HG02623 (cell line): ENCODE data around the gene EML6.
"Not testable (repeated sequence)": the region's sequence is repeated elsewhere in the genome, so short reads cannot be mapped to it uniquely, and the experiment has no call there.

Experiments used
- ATAC-seq: cut with Tn5 transposase; IDR thresholded peaks from one replicate; pipeline ENCODE4 v1.9.1; 2021; ENCODE audit warnings: moderate library complexity; ENCODE audit not compliant: unreplicated experiment

Gene EML6

GRCh38 chr2:54979321-54980044 lies 256.0 kb downstream of the EML6 start:
- ATAC-seq: no peak

- no peak for ATAC-seq
Observed at GRCh38 chr2:54981385-54981784, 257.9 kb downstream of the EML6 start.

- ATAC-seq: no peak
Observed at GRCh38 chr2:54983345-54984220, 260.1 kb downstream of the EML6 start.

GRCh38 chr2:54984476-54984875 lies 261.0 kb downstream of the EML6 start:
- ATAC-seq: no peak

GRCh38 chr2:54986264-54986663 lies 262.8 kb downstream of the EML6 start:
- no peak for ATAC-seq

GRCh38 chr2:54988612-54989011 lies 265.1 kb downstream of the EML6 start:
- ATAC-seq: no peak

- ATAC-seq: not testable (repeated sequence)
Observed at GRCh38 chr2:54990694-54991093, 267.2 kb downstream of the EML6 start.

GRCh38 chr2:54995553-54995952 lies 272.1 kb downstream of the EML6 start:
- no peak for ATAC-seq

GRCh38 chr2:54997826-54998225 lies 274.4 kb downstream of the EML6 start:
- ATAC-seq: no peak

- no peak for ATAC-seq
Observed at GRCh38 chr2:54999182-54999581, 275.7 kb downstream of the EML6 start.

- no peak for ATAC-seq
Observed at GRCh38 chr2:55000341-55000740, 276.9 kb downstream of the EML6 start.

GRCh38 chr2:55001716-55002115 lies 278.3 kb downstream of the EML6 start:
- no peak for ATAC-seq

GRCh38 chr2:55003706-55004639 lies 280.5 kb downstream of the EML6 start:
- no peak for ATAC-seq

GRCh38 chr2:55006306-55006705 lies 282.8 kb downstream of the EML6 start:
- ATAC-seq: no peak

GRCh38 chr2:55009277-55010060 lies 286.0 kb downstream of the EML6 start:
- no peak for ATAC-seq

- ATAC-seq: peak; percentile 98
Observed at GRCh38 chr2:55010149-55010591, 286.7 kb downstream of the EML6 start.

- no peak for ATAC-seq
Observed at GRCh38 chr2:55010915-55011314, 287.5 kb downstream of the EML6 start.

- ATAC-seq: no peak
Observed at GRCh38 chr2:55011831-55012671, 288.6 kb downstream of the EML6 start.
